OCI-LY7 (cell line): Measurements from ENCODE around the gene SLC24A4. TPM values are rescaled to one million over a fixed set of nuclear protein-coding genes. Genes with fewer than 3 reads are reported as not detected.

Source experiments
- BruUV-seq: library from RNA; stranded (reverse); fragments of 400-500 nt; replicated peaks from 2 replicates; lab custom pipeline; 2021; lab: Mats Ljungman, UMichigan
- CTCF ChIA-PET: fragments of 300-600 bp; sonication (Branson Sonifier 250); formaldehyde crosslinking; loops from one replicate; lab custom pipeline; 2022; ENCODE audit warnings: antibody characterized with exemption; ENCODE audit not compliant: unreplicated experiment; lab: Charles Lee
- POLR2A ChIA-PET: fragments of 300-600 bp; sonication (Branson Sonifier 250); formaldehyde crosslinking; loops from one replicate; lab custom pipeline; 2022; ENCODE audit warnings: antibody characterized with exemption; lab: Charles Lee
- DNase-seq: peaks from one replicate; pipeline ENCODE4 v3.0.0-alpha.2; 2015; ENCODE audit warnings: low spot score
- H2AFZ ChIP-seq: fragments of 200-600 bp; sonication (generic), shearing (Covaris generic); 2 replicates; pipeline ENCODE4 v1.6.1; 2014; ENCODE audit warnings: mild to moderate bottlenecking, antibody characterized with exemption, low read length, moderate library complexity
- H3K27ac ChIP-seq: fragments of 200-600 bp; sonication (generic); 2 replicates; pipeline ENCODE4 v1.5.1; 2014; ENCODE audit warnings: mixed run types, low read depth, mild to moderate bottlenecking, moderate library complexity, low read length, inconsistent platforms; ENCODE audit not compliant: poor library complexity, severe bottlenecking
- H3K36me3 ChIP-seq: fragments of 200-600 bp; sonication (generic); 2 replicates; pipeline ENCODE4 v1.6.1; 2014; ENCODE audit warnings: mild to moderate bottlenecking, antibody characterized with exemption, low read length, moderate library complexity, mixed read lengths; ENCODE audit not compliant: insufficient read depth
- H3K4me1 ChIP-seq: fragments of 200-600 bp; sonication (generic); 2 replicates; pipeline ENCODE4 v1.5.1; 2014; ENCODE audit warnings: mild to moderate bottlenecking, low read length; ENCODE audit not compliant: insufficient read depth, poor library complexity, severe bottlenecking
- H3K4me2 ChIP-seq: fragments of 200-600 bp; sonication (generic); 2 replicates; pipeline ENCODE4 v1.6.1; 2014; ENCODE audit warnings: mild to moderate bottlenecking, low read length
- H3K4me3 ChIP-seq: fragments of 200-600 bp; sonication (generic); 2 replicates; pipeline ENCODE4 v1.5.1; 2014; ENCODE audit warnings: mild to moderate bottlenecking, low read depth, low read length; ENCODE audit not compliant: poor library complexity, severe bottlenecking
- H3K79me2 ChIP-seq: fragments of 200-600 bp; sonication (generic); 2 replicates; pipeline ENCODE4 v1.6.1; 2016; ENCODE audit warnings: low read depth, mild to moderate bottlenecking, low read length, moderate library complexity, mixed read lengths; ENCODE audit not compliant: insufficient read depth
- H3K9me2 ChIP-seq: fragments of 200-600 bp; sonication (generic); 2 replicates; pipeline ENCODE4 v1.6.1; 2016; ENCODE audit warnings: mild to moderate bottlenecking, low read length, mixed read lengths; ENCODE audit not compliant: insufficient read depth
- H3K9me3 ChIP-seq: fragments of 200-600 bp; sonication (generic); 2 replicates; pipeline ENCODE4 v1.6.1; 2014; ENCODE audit warnings: mild to moderate bottlenecking, mixed run types, low read length, mixed read lengths
- H4K20me1 ChIP-seq: fragments of 200-600 bp; sonication (generic); 2 replicates; pipeline ENCODE4 v1.6.1; 2014; ENCODE audit warnings: mild to moderate bottlenecking, antibody characterized with exemption, low read length, moderate library complexity, mixed read lengths; ENCODE audit not compliant: insufficient read depth
- CTCF ChIP-seq: fragments of 200-600 bp; sonication (generic); conservative IDR thresholded peaks from 2 replicates; pipeline ENCODE4 v1.5.1; 2014; ENCODE audit warnings: mild to moderate bottlenecking, antibody characterized with exemption, low read length, moderate library complexity, mixed read lengths
- EZH2phosphoT487 ChIP-seq: fragments of 200-600 bp; sonication (generic); IDR thresholded peaks from 2 replicates; pipeline ENCODE4 v1.6.1; 2018; ENCODE audit warnings: low read depth, borderline replicate concordance, mild to moderate bottlenecking, mixed run types, antibody characterized with exemption, low read length, moderate library complexity, mixed read lengths
- intact Hi-C: fragments of 100-400 bp; cut with micrococcal nuclease; formaldehyde crosslinking; loops from one replicate; pipeline ENCODE4 v1.10.0; 2022; ENCODE audit not compliant: unreplicated experiment
- total RNA-seq, 2 experiments: library from RNA; depleted of rRNA in 1 of 2; stranded (reverse); fragments of >200 nt in 1 of 2; shearing (Covaris generic) in 1 of 2; gene quantifications; 2 replicates each; pipeline ENCODE4 v1.2.3, GENCODE V29; 2014 to 2022

The SLC24A4 gene
- total RNA-seq, 2 experiments from 2014 or later = not detected

GRCh38 chr14:92369097-92369496 is 46.1 kb downstream of the SLC24A4 start:
- no peak for DNase-seq
- H3K4me1 ChIP-seq = no peaks in the 10 kb centered on the region
- CTCF ChIA-PET = no interaction called here
- no peaks in the 10 kb centered on the region for H3K9me3 ChIP-seq
- H3K4me3 ChIP-seq = no peak overlapping the region
- H3K27ac ChIP-seq = no peak overlapping the region
- H3K9me2 ChIP-seq = no peaks in the 10 kb centered on the region
- BruUV-seq = no TSS peak
- no peaks in the 10 kb centered on the region for H3K79me2 ChIP-seq
- POLR2A ChIA-PET = no interaction called here
- H3K36me3 ChIP-seq = no peaks in the 10 kb centered on the region
- H4K20me1 ChIP-seq = no peaks in the 10 kb centered on the region
- intact Hi-C loops = no loop called here
- TF ChIP-seq CTCF = no peak
- no peak overlapping the region for H2AFZ ChIP-seq
- no peak overlapping the region for H3K4me2 ChIP-seq

GRCh38 chr14:92372230-92372629 is 49.3 kb downstream of the SLC24A4 start:
- H4K20me1 ChIP-seq = no peaks in the 10 kb centered on the region
- TF ChIP-seq CTCF (no peak), EZH2phosphoT487 (no peak)
- H3K79me2 ChIP-seq = no peaks in the 10 kb centered on the region
- ChIA-PET POLR2A (no interaction called here), CTCF (no interaction called here)
- no peaks in the 10 kb centered on the region for H3K9me2 ChIP-seq
- BruUV-seq = no TSS peak
- H2AFZ ChIP-seq = no peak overlapping the region
- no peak overlapping the region for H3K4me2 ChIP-seq
- H3K4me1 ChIP-seq = no peaks in the 10 kb centered on the region
- no peak for DNase-seq
- no peak overlapping the region for H3K4me3 ChIP-seq
- no peaks in the 10 kb centered on the region for H3K9me3 ChIP-seq
- intact Hi-C loops = no loop called here
- no peak overlapping the region for H3K27ac ChIP-seq
- no peaks in the 10 kb centered on the region for H3K36me3 ChIP-seq

- Histone ChIP-seq H2AFZ (no peak overlapping the region), H3K9me2 (no peaks in the 10 kb centered on the region), H3K4me3 (no peak overlapping the region), H3K79me2 (no peaks in the 10 kb centered on the region), H3K4me1 (no peaks in the 10 kb centered on the region), H3K27ac (no peak overlapping the region), H3K4me2 (no peak overlapping the region), H3K9me3 (no peaks in the 10 kb centered on the region), H4K20me1 (no peaks in the 10 kb centered on the region), H3K36me3 (no peaks in the 10 kb centered on the region)
- TF ChIP-seq CTCF (no peak), EZH2phosphoT487 (no peak)
- no peak for DNase-seq
- no TSS peak for BruUV-seq
- intact Hi-C loops = no loop called here
- CTCF ChIA-PET = no interaction called here
- POLR2A ChIA-PET = interaction anchor here (0.6 kb wide), 2 partner anchors 8 to 153 kb away, joined by 3 read pairs; no protein-coding TSS in a partner anchor
These were observed 50.4 kb downstream of the SLC24A4 start for GRCh38 chr14:92373336-92373735.
